ENCODE results near the gene HNRNPUL1.
A peak's percentile ranks its signal among the peaks of the same experiment; 100 is the strongest.

Gene HNRNPUL1

GRCh38 chr19:41297628-41298347, 33.6 kb downstream of the HNRNPUL1 start:
- no peak for DNase-seq (ENCODE audit: low read depth)
- no peak for TF ChIP-seq CTCF (IDR thresholded peaks at IDR 0.05; ENCODE audit: low read length, missing control alignments)
- no peak overlapping the region for H3K4me3 ChIP-seq (replicated peaks; ENCODE audit: low read depth, low read length)

DNA sequence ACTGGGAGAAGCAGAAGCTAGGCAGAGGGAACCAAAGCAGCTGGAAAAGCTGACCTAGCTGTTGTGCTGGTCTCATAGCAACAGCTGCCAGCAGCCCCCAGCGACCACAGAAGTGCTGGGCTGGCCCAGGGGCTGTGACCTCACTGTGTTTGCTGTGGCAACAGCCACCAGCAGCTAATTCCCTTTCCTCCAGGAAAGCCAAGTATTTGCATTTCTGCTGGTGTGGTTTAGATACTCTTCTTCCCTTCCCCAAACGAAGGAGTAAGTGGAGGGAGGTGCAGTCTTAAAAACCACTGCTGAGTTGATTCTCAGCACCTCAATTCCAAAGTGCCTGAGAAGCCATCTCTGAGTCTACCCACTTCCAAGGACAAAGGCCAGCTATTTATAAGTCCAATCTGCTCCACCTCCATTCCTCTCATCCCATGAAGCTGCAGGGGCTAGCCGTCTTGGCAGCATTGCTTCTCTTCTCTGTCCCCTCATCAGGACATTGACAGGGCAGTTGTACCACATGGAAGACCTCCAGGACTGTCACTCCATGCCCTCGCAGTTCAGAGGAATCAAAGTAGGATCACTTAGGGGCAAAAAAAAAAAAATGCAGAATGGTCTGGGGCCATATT, 34.3 kb downstream of the HNRNPUL1 start:
- no peak for TF ChIP-seq CTCF (IDR thresholded peaks at IDR 0.05; ENCODE audit: low read length, missing control alignments)
- H3K4me3 ChIP-seq (replicated peaks; ENCODE audit: low read depth, low read length), result no peak overlapping the region
- DNase-seq (ENCODE audit: low read depth), result peak; percentile 74

DNA sequence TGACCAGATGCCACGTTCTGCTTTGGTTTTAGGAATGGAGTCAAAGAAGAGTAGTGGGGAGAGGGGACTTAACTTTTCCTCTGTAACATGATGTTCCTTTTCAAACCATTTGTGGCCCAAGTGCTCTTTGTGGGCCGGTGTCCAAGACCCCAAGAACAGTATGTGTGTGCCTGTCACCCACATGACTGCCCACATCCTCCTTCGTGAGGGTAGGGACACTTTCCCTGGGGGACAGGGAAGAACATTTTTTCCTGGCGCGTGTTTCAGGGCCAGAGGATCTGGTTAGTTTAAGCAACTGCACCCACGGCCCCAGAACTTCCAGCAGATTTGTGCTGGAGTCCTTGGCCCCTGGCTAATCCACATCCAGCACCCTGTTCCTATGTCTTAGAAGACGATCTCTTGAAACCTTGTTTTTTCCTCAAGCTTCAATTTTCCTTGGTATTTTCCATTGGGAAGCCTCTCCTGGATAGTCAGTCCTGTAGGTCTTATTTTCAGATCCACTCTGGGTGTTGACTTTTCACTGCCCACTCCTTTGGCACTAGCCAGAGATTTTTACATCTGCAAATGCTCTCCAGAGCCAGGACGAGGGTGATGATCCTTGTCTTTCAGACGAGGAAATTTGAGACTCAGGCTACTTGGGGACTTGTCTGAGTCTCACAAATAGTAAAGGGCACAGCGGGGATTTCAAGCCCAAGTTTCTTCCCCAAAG, 35.0 kb downstream of the HNRNPUL1 start:
- DNase-seq (ENCODE audit: low read depth), result no peak
- no peak for TF ChIP-seq CTCF (IDR thresholded peaks at IDR 0.05; ENCODE audit: low read length, missing control alignments)
- H3K4me3 ChIP-seq (replicated peaks; ENCODE audit: low read depth, low read length), result no peak overlapping the region

DNA sequence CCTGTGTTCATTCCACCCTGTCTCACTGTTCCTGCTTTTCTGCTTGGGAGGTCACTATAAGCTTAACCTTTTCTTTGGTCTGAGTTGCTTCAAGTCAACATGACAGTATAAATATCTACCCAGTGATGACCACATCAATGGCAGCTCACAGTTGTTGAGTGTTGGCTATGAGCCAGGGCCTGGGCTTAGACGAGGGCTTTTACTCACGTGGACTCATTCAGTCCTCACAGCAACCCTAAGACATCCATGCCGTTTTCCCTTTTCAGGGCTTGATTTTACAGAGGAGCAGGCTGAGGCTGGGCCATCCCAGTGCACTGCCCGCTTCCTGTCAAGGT, 35.5 kb downstream of the HNRNPUL1 start:
- peak; percentile 67 for DNase-seq (ENCODE audit: low read depth)
- no peak overlapping the region for H3K4me3 ChIP-seq (replicated peaks; ENCODE audit: low read depth, low read length)
- TF ChIP-seq CTCF (IDR thresholded peaks at IDR 0.05; ENCODE audit: low read length, missing control alignments), result no peak

GRCh38 chr19:41300555-41300954, 36.4 kb downstream of the HNRNPUL1 start:
- no peak for TF ChIP-seq CTCF (IDR thresholded peaks at IDR 0.05; ENCODE audit: low read length, missing control alignments)
- no peak overlapping the region for H3K4me3 ChIP-seq (replicated peaks; ENCODE audit: low read depth, low read length)

GRCh38 chr19:41302624-41303351, 38.6 kb downstream of the HNRNPUL1 start:
- no peak for TF ChIP-seq CTCF (IDR thresholded peaks at IDR 0.05; ENCODE audit: low read length, missing control alignments)
- DNase-seq (ENCODE audit: low read depth), result no peak
- no peak overlapping the region for H3K4me3 ChIP-seq (replicated peaks; ENCODE audit: low read depth, low read length)

More at GRCh38 chr19:41300555-41300954, 36.4 kb downstream of the HNRNPUL1 start:
- DNase-seq (ENCODE audit: low read depth), result no peak

Measured in fibroblast of pulmonary artery (primary cell).